HepG2 (cell line): ENCODE measurements around the gene BHLHE23. TPM values are rescaled to one million over a fixed set of nuclear protein-coding genes. Genes with fewer than 3 reads are reported as not detected.

Experiments
- IKZF5 ChIP-seq: IDR thresholded peaks from 2 replicates; pipeline ENCODE4 v1.6.1; 2018; ENCODE audit warnings: missing genetic modification reagents, mild to moderate bottlenecking, missing compliant biosample characterization
- IRX3 ChIP-seq: sonication (generic); formaldehyde crosslinking; IDR thresholded peaks from 2 replicates; pipeline ENCODE4 v1.8.1; 2023; ENCODE audit warnings: mild to moderate bottlenecking, low read depth, missing genetic modification reagents, borderline replicate concordance
- MTA1 ChIP-seq: sonication (generic); formaldehyde crosslinking; IDR thresholded peaks from 2 replicates; pipeline ENCODE4 v1.4.0; 2020; ENCODE audit warnings: missing genetic modification reagents, mild to moderate bottlenecking, borderline replicate concordance
- NONO ChIP-seq, 2 experiments: fragments of 450-650 bp in 1 of 2; sonication (generic) in 1 of 2; formaldehyde crosslinking in 1 of 2; IDR thresholded peaks in 1 of 2; conservative IDR thresholded peaks in 1 of 2; 2 replicates each; pipeline versions ENCODE4 v1.6.1 to v1.8.0; 2017 to 2022; ENCODE audit warnings: mild to moderate bottlenecking in 1 of 2, missing genetic modification reagents in 1 of 2, moderate library complexity in 1 of 2
- NRL ChIP-seq: sonication (generic); formaldehyde crosslinking; IDR thresholded peaks from 2 replicates; pipeline ENCODE4 v1.5.0; 2020; ENCODE audit warnings: missing genetic modification reagents, mild to moderate bottlenecking, moderate library complexity, borderline replicate concordance
- PAWR ChIP-seq: sonication (generic); formaldehyde crosslinking; IDR thresholded peaks from 2 replicates; pipeline ENCODE4 v1.4.0; 2020; ENCODE audit warnings: missing genetic modification reagents, mild to moderate bottlenecking, borderline replicate concordance
- RBM22 ChIP-seq: fragments of 200-400 bp; formaldehyde crosslinking; optimal IDR thresholded peaks from 2 replicates; pipeline ENCODE3; 2017; ENCODE audit warnings: mild to moderate bottlenecking, low read length, moderate library complexity
- RERE ChIP-seq: IDR thresholded peaks from 2 replicates; pipeline ENCODE4 v1.6.1; 2016; ENCODE audit warnings: low read depth, missing genetic modification reagents, missing compliant biosample characterization
- SP2 ChIP-seq: sonication (generic); formaldehyde crosslinking; IDR thresholded peaks from 2 replicates; pipeline ENCODE4 v1.5.1; 2020; ENCODE audit warnings: mild to moderate bottlenecking, missing genetic modification reagents
- SRSF1 ChIP-seq: fragments of 200-400 bp; formaldehyde crosslinking; optimal IDR thresholded peaks from 2 replicates; pipeline ENCODE3; 2017; ENCODE audit warnings: mild to moderate bottlenecking, low read depth, low read length, moderate library complexity
- TARDBP ChIP-seq: sonication (generic); formaldehyde crosslinking; IDR thresholded peaks from 2 replicates; pipeline ENCODE4 v1.8.0; 2022; ENCODE audit warnings: mild to moderate bottlenecking, missing genetic modification reagents
- TBX3 ChIP-seq: fragments of 450-650 bp; IDR thresholded peaks from 2 replicates; pipeline ENCODE4 v1.6.1; 2017; ENCODE audit warnings: antibody characterized with exemption, mild to moderate bottlenecking, inconsistent platforms, borderline replicate concordance
- ZNF589 ChIP-seq: sonication (generic); formaldehyde crosslinking; conservative IDR thresholded peaks from 2 replicates; pipeline ENCODE4 v1.8.0; 2022; ENCODE audit warnings: mild to moderate bottlenecking, moderate library complexity, missing genetic modification reagents
- ZSCAN29 ChIP-seq: sonication (generic); formaldehyde crosslinking; conservative IDR thresholded peaks from 2 replicates; pipeline ENCODE4 v1.4.0; 2020; ENCODE audit warnings: mild to moderate bottlenecking, missing genetic modification reagents
- polyA plus RNA-seq, 8 experiments: library from polyadenylated mRNA; depleted of rRNA in 3 of 8; stranded (reverse) in 7 of 8; unstranded in 1 of 8; fragments of >200 nt; fragmentation: Illumina TruSeq in 4 of 8; extraction: Trizol in 4 of 8; gene quantifications; 2 replicates each; pipeline versions ENCODE4 v1.2.1 to v1.2.3, GENCODE V29; 2011 to 2016; ENCODE audit warnings: low read depth in 4 of 8, missing spikeins in 1 of 8, mixed read lengths in 1 of 8; ENCODE audit not compliant: insufficient read depth in 1 of 8
- total RNA-seq, 5 experiments: library from RNA; depleted of rRNA; stranded (reverse); fragments of >200 nt; fragmentation: Illumina TruSeq; extraction: Trizol; gene quantifications; 2 replicates each; pipeline ENCODE4 v1.2.3, GENCODE V29; 2016; ENCODE audit warnings: low read depth in 1 of 5
- TF ChIP-seq, protein P1 (sequence below): sonication (generic); formaldehyde crosslinking; IDR thresholded peaks from 2 replicates; pipeline ENCODE4 v1.8.0; 2022; ENCODE audit warnings: missing genetic modification reagents, mild to moderate bottlenecking, moderate library complexity, borderline replicate concordance
- TF ChIP-seq, protein P2 (sequence below): sonication (generic); formaldehyde crosslinking; IDR thresholded peaks from 2 replicates; pipeline ENCODE4 v1.8.1; 2022; ENCODE audit warnings: mild to moderate bottlenecking, missing genetic modification reagents

Gene BHLHE23
- total and polyA plus RNA-seq, 2 of the 13 experiments (the other 11 are each of a cell fraction or from before 2014, with no cell fraction given): not detected

GRCh38 chr20:62957136-62958117 lies 49.3 kb downstream of the BHLHE23 start (continued):
- TF ChIP-seq, protein P1, sequence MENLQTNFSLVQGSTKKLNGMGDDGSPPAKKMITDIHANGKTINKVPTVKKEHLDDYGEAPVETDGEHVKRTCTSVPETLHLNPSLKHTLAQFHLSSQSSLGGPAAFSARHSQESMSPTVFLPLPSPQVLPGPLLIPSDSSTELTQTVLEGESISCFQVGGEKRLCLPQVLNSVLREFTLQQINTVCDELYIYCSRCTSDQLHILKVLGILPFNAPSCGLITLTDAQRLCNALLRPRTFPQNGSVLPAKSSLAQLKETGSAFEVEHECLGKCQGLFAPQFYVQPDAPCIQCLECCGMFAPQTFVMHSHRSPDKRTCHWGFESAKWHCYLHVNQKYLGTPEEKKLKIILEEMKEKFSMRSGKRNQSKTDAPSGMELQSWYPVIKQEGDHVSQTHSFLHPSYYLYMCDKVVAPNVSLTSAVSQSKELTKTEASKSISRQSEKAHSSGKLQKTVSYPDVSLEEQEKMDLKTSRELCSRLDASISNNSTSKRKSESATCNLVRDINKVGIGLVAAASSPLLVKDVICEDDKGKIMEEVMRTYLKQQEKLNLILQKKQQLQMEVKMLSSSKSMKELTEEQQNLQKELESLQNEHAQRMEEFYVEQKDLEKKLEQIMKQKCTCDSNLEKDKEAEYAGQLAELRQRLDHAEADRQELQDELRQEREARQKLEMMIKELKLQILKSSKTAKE: peak; percentile 46; the same call in 1 of the 2 replicates
- no peak for TF ChIP-seq SP2 (CRISPR knock-in tag)
- peak; percentile 4; the same call in 1 of the 2 replicates for TF ChIP-seq ZNF589 (CRISPR knock-in tag)
- TF ChIP-seq IKZF5 (CRISPR knock-in tag): peak; percentile 44; the same call in 1 of the 2 replicates
- TF ChIP-seq IRX3 (CRISPR knock-in tag): no peak
- TF ChIP-seq NRL (CRISPR knock-in tag): peak; percentile 40; the same call in 1 of the 2 replicates
- TF ChIP-seq NONO (IDR thresholded peaks at IDR 0.05): no peak
- peak; percentile 74 for TF ChIP-seq NONO (CRISPR knock-in tag; conservative IDR thresholded peaks at IDR 0.05)
- TF ChIP-seq TBX3: no peak
- peak; percentile 78 for TF ChIP-seq SRSF1
- no peak for TF ChIP-seq RERE (CRISPR knock-in tag)
- no peak for TF ChIP-seq ZSCAN29
- peak; percentile 83 for TF ChIP-seq MTA1 (CRISPR knock-in tag)
- peak; percentile 47 for TF ChIP-seq RBM22
- no peak for TF ChIP-seq PAWR
- peak; percentile 100 for TF ChIP-seq TARDBP
- TF ChIP-seq, protein P2, sequence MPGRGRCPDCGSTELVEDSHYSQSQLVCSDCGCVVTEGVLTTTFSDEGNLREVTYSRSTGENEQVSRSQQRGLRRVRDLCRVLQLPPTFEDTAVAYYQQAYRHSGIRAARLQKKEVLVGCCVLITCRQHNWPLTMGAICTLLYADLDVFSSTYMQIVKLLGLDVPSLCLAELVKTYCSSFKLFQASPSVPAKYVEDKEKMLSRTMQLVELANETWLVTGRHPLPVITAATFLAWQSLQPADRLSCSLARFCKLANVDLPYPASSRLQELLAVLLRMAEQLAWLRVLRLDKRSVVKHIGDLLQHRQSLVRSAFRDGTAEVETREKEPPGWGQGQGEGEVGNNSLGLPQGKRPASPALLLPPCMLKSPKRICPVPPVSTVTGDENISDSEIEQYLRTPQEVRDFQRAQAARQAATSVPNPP: no peak
